GM12874 (cell line): ENCODE measurements around the gene TBXAS1.

Experiments
- CTCF ChIP-seq: IDR thresholded peaks from 2 replicates; pipeline ENCODE4 v1.5.1; 2011; ENCODE audit warnings: low read depth, mild to moderate bottlenecking, control low read depth, low read length, moderate library complexity; ENCODE audit not compliant: insufficient read depth

TBXAS1 gene

GRCh38 chr7:139825666-139826290 lies 3.3 kb upstream of the TBXAS1 start:
- TF ChIP-seq CTCF: no peak

- TF ChIP-seq CTCF: no peak
Measured at GRCh38 chr7:139827042-139827441, 2.0 kb upstream of the TBXAS1 start.

- no peak for TF ChIP-seq CTCF
Measured at GRCh38 chr7:139828446-139828845, 618 bp upstream of the TBXAS1 start.

GRCh38 chr7:139829775-139830117 lies 682 bp downstream of the TBXAS1 start:
- no peak for TF ChIP-seq CTCF

- TF ChIP-seq CTCF: no peak
Measured at GRCh38 chr7:139830292-139830691, 1.2 kb downstream of the TBXAS1 start.

- no peak for TF ChIP-seq CTCF
Measured at GRCh38 chr7:139830782-139831501, 1.9 kb downstream of the TBXAS1 start.

GRCh38 chr7:139838276-139838675 lies 9.2 kb downstream of the TBXAS1 start:
- no peak for TF ChIP-seq CTCF
